HepG2 (cell line): ENCODE results near the gene CHRNG. TPM values are rescaled to one million over a fixed set of nuclear protein-coding genes. Genes with fewer than 3 reads are reported as not detected.

Experiments
- ARID5B ChIP-seq: IDR thresholded peaks from 2 replicates; pipeline ENCODE4 v1.4.0; 2020; ENCODE audit warnings: mild to moderate bottlenecking, missing genetic modification reagents
- CREM ChIP-seq, 2 experiments: sonication (generic) in 1 of 2; formaldehyde crosslinking in 1 of 2; IDR thresholded peaks; 2 replicates each; pipeline versions ENCODE4 v1.4.0 to v1.6.1; 2016 to 2020; ENCODE audit warnings: antibody characterized with exemption in 1 of 2, mild to moderate bottlenecking in 1 of 2, missing genetic modification reagents in 1 of 2
- FOXO4 ChIP-seq: sonication (generic); formaldehyde crosslinking; conservative IDR thresholded peaks from 2 replicates; pipeline ENCODE4 v1.8.1; 2023; ENCODE audit warnings: missing genetic modification reagents
- HNRNPL ChIP-seq: fragments of 200-400 bp; formaldehyde crosslinking; IDR thresholded peaks from 2 replicates; pipeline ENCODE4 v1.6.1; 2017; ENCODE audit warnings: mild to moderate bottlenecking, low read depth, low read length
- JUN ChIP-seq: sonication (generic); formaldehyde crosslinking; IDR thresholded peaks from 2 replicates; pipeline ENCODE4 v1.4.0; 2020; ENCODE audit warnings: mild to moderate bottlenecking, missing genetic modification reagents
- MEIS1 ChIP-seq: sonication (generic); formaldehyde crosslinking; IDR thresholded peaks from 2 replicates; pipeline ENCODE4 v1.9.0; 2021; ENCODE audit warnings: mild to moderate bottlenecking, missing genetic modification reagents, moderate library complexity, borderline replicate concordance
- NONO ChIP-seq, 2 experiments: fragments of 450-650 bp in 1 of 2; sonication (generic) in 1 of 2; formaldehyde crosslinking in 1 of 2; IDR thresholded peaks in 1 of 2; conservative IDR thresholded peaks in 1 of 2; 2 replicates each; pipeline versions ENCODE4 v1.6.1 to v1.8.0; 2017 to 2022; ENCODE audit warnings: mild to moderate bottlenecking in 1 of 2, missing genetic modification reagents in 1 of 2, moderate library complexity in 1 of 2
- PAXIP1 ChIP-seq: sonication (generic); formaldehyde crosslinking; conservative IDR thresholded peaks from 2 replicates; pipeline ENCODE4 v1.4.0; 2020; ENCODE audit warnings: mild to moderate bottlenecking, missing genetic modification reagents, moderate library complexity
- THAP8 ChIP-seq: sonication (generic); formaldehyde crosslinking; IDR thresholded peaks from 2 replicates; pipeline ENCODE4 v1.5.1; 2020; ENCODE audit warnings: missing genetic modification reagents, mild to moderate bottlenecking, borderline replicate concordance
- U2AF2 ChIP-seq: fragments of 200-400 bp; formaldehyde crosslinking; IDR thresholded peaks from 2 replicates; pipeline ENCODE4 v1.6.1; 2017; ENCODE audit warnings: low read depth, mild to moderate bottlenecking, low read length
- ZBTB3 ChIP-seq: sonication (generic); formaldehyde crosslinking; IDR thresholded peaks from 2 replicates; pipeline ENCODE4 v1.4.0; 2020; ENCODE audit warnings: low read depth, mild to moderate bottlenecking, moderate library complexity, missing genetic modification reagents, borderline replicate concordance
- ZFP1 ChIP-seq: IDR thresholded peaks from 2 replicates; pipeline ENCODE4 v1.6.1; 2016
- ZFP37 ChIP-seq: sonication (generic); formaldehyde crosslinking; IDR thresholded peaks from 2 replicates; pipeline ENCODE4 v1.4.0; 2020; ENCODE audit warnings: missing genetic modification reagents, borderline replicate concordance
- ZNF20 ChIP-seq: sonication (generic); formaldehyde crosslinking; IDR thresholded peaks from 2 replicates; pipeline ENCODE4 v1.4.0; 2020; ENCODE audit warnings: mild to moderate bottlenecking, moderate library complexity, missing genetic modification reagents
- ZNF460 ChIP-seq: sonication (generic); formaldehyde crosslinking; IDR thresholded peaks from 2 replicates; pipeline ENCODE4 v1.5.1; 2020; ENCODE audit warnings: missing genetic modification reagents, mild to moderate bottlenecking, borderline replicate concordance
- ZNF784 ChIP-seq: sonication (generic); formaldehyde crosslinking; IDR thresholded peaks from 2 replicates; pipeline ENCODE4 v1.5.1; 2020; ENCODE audit warnings: missing genetic modification reagents, mild to moderate bottlenecking, borderline replicate concordance
- polyA plus RNA-seq, 8 experiments: library from polyadenylated mRNA; depleted of rRNA in 3 of 8; stranded (reverse) in 7 of 8; unstranded in 1 of 8; fragments of >200 nt; fragmentation: Illumina TruSeq in 4 of 8; extraction: Trizol in 4 of 8; gene quantifications; 2 replicates each; pipeline versions ENCODE4 v1.2.1 to v1.2.3, GENCODE V29; 2011 to 2016; ENCODE audit warnings: low read depth in 4 of 8, missing spikeins in 1 of 8, mixed read lengths in 1 of 8; ENCODE audit not compliant: insufficient read depth in 1 of 8
- total RNA-seq, 5 experiments: library from RNA; depleted of rRNA; stranded (reverse); fragments of >200 nt; fragmentation: Illumina TruSeq; extraction: Trizol; gene quantifications; 2 replicates each; pipeline ENCODE4 v1.2.3, GENCODE V29; 2016; ENCODE audit warnings: low read depth in 1 of 5

Gene CHRNG
- total and polyA plus RNA-seq, 2 of the 13 experiments (the other 11 are each of a cell fraction or from before 2014, with no cell fraction given), result not detected

GRCh38 chr2:232523682-232524597 is 15.6 kb upstream of the CHRNG start (continued):
- TF ChIP-seq JUN (CRISPR knock-in tag) (no peak), HNRNPL (no peak), CREM (IDR thresholded peaks at IDR 0.05) (no peak), CREM (CRISPR knock-in tag; IDR thresholded peaks at IDR 0.05) (no peak), ZFP1 (CRISPR knock-in tag) (no peak), ZBTB3 (no peak), MEIS1 (CRISPR knock-in tag) (no peak), ARID5B (CRISPR knock-in tag) (no peak), FOXO4 (CRISPR knock-in tag) (no peak), THAP8 (CRISPR knock-in tag) (peak; percentile 45; the same call in 1 of the 2 replicates), ZFP37 (no peak), ZNF460 (CRISPR knock-in tag) (no peak), PAXIP1 (CRISPR knock-in tag) (no peak), U2AF2 (no peak), ZNF784 (no peak), NONO (IDR thresholded peaks at IDR 0.05) (no peak), NONO (CRISPR knock-in tag; conservative IDR thresholded peaks at IDR 0.05) (0 out of 2 replicates have a peak, but pooled peaks have one; percentile 36), ZNF20 (no peak)
